MM.1S (cell line): ENCODE measurements around the gene IRS2.

ENCODE experiments used
- EZH2 ChIP-seq: fragments of 300-600 bp; sonication (generic); optimal IDR thresholded peaks from 2 replicates; pipeline ENCODE3; 2017; ENCODE audit warnings: low read depth, mild to moderate bottlenecking, antibody characterized with exemption, low read length, mixed read lengths
- TF ChIP-seq, protein P1 (sequence below): fragments of 300-600 bp; sonication (generic); IDR thresholded peaks from 2 replicates; pipeline ENCODE4 v1.5.1; 2016; ENCODE audit warnings: antibody characterized with exemption, low read length, mixed read lengths

DNA sequence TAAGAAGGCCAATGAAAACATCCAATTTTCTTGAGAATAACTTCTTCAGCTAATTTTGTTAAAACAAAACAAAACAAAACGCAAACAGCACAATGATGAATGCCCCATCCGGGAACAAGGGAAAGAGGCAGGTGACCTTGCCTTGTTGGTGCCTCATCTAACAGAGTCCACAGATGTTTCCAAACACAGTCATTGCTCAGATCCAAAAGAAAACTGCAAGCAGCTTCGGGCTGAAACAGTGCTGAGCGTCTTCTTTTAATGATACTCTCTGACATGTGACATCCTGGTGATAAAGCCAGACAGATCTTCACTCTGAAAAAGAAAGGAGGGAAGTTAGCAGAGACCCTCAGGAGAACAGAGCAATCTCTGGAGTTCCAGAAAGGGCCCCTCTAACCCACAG lies 30.4 kb downstream of the IRS2 start:
- TF ChIP-seq, protein P1, sequence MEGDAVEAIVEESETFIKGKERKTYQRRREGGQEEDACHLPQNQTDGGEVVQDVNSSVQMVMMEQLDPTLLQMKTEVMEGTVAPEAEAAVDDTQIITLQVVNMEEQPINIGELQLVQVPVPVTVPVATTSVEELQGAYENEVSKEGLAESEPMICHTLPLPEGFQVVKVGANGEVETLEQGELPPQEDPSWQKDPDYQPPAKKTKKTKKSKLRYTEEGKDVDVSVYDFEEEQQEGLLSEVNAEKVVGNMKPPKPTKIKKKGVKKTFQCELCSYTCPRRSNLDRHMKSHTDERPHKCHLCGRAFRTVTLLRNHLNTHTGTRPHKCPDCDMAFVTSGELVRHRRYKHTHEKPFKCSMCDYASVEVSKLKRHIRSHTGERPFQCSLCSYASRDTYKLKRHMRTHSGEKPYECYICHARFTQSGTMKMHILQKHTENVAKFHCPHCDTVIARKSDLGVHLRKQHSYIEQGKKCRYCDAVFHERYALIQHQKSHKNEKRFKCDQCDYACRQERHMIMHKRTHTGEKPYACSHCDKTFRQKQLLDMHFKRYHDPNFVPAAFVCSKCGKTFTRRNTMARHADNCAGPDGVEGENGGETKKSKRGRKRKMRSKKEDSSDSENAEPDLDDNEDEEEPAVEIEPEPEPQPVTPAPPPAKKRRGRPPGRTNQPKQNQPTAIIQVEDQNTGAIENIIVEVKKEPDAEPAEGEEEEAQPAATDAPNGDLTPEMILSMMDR: no peak
- no peak for TF ChIP-seq EZH2
